OCI-LY1 (cell line): ENCODE measurements around the gene MRPS26.

Experiments used
- H2AFZ ChIP-seq: fragments of 200-600 bp; sonication (generic), shearing (Covaris generic); 2 replicates; pipeline ENCODE4 v1.6.0; 2014; ENCODE audit warnings: antibody characterized with exemption, mild to moderate bottlenecking, low read length
- H3F3A ChIP-seq: fragments of 200-600 bp; sonication (generic), shearing (Covaris generic); 2 replicates; pipeline ENCODE4 v1.6.0; 2014; ENCODE audit warnings: mild to moderate bottlenecking, antibody characterized with exemption, low read length, moderate library complexity; ENCODE audit not compliant: insufficient read depth
- H3K27ac ChIP-seq: fragments of 200-600 bp; sonication (generic); 2 replicates; pipeline ENCODE4 v1.5.1; 2014; ENCODE audit warnings: low read length, mixed run types, mild to moderate bottlenecking, low read depth; ENCODE audit not compliant: poor library complexity, severe bottlenecking
- H3K27me3 ChIP-seq: fragments of 200-600 bp; sonication (generic); 2 replicates; pipeline ENCODE4 v1.6.0; 2014; ENCODE audit warnings: antibody characterized with exemption, mild to moderate bottlenecking, low read length, moderate library complexity; ENCODE audit not compliant: insufficient read depth
- H3K36me3 ChIP-seq: fragments of 200-600 bp; sonication (generic); 2 replicates; pipeline ENCODE4 v1.6.1; 2014; ENCODE audit warnings: mild to moderate bottlenecking, antibody characterized with exemption, low read length, moderate library complexity, mixed read lengths; ENCODE audit not compliant: insufficient read depth
- H3K4me1 ChIP-seq: fragments of 200-600 bp; sonication (generic); 2 replicates; pipeline ENCODE4 v1.5.1; 2014; ENCODE audit warnings: mild to moderate bottlenecking, low read length, moderate library complexity; ENCODE audit not compliant: insufficient read depth, severe bottlenecking
- H3K4me2 ChIP-seq: fragments of 200-600 bp; sonication (generic), shearing (Covaris generic); 2 replicates; pipeline ENCODE4 v1.6.1; 2014; ENCODE audit warnings: low read length
- H3K4me3 ChIP-seq: fragments of 200-600 bp; sonication (generic); 2 replicates; pipeline ENCODE4 v1.5.1; 2014; ENCODE audit warnings: low read length, low read depth, mild to moderate bottlenecking, mixed read lengths; ENCODE audit not compliant: poor library complexity, severe bottlenecking
- H3K79me2 ChIP-seq: fragments of 200-600 bp; shearing (Covaris generic); 2 replicates; pipeline ENCODE4 v1.6.1; 2016; ENCODE audit warnings: mixed run types, low read length, mixed read lengths; ENCODE audit not compliant: insufficient read depth
- H3K9ac ChIP-seq: fragments of 200-600 bp; sonication (generic), shearing (Covaris generic); 2 replicates; pipeline ENCODE4 v1.6.1; 2014; ENCODE audit warnings: mild to moderate bottlenecking, low read length, mixed read lengths
- H3K9me2 ChIP-seq: fragments of 200-600 bp; sonication (generic), shearing (Covaris generic); 2 replicates; pipeline ENCODE4 v1.6.1; 2014; ENCODE audit warnings: low read depth, mild to moderate bottlenecking, low read length, mixed read lengths
- H3K9me3 ChIP-seq: fragments of 200-600 bp; shearing (Covaris generic); 2 replicates; pipeline ENCODE4 v1.6.1; 2014; ENCODE audit warnings: low read length, mixed read lengths
- H4K20me1 ChIP-seq: fragments of 200-600 bp; sonication (generic), shearing (Covaris generic); 2 replicates; pipeline ENCODE4 v1.6.0; 2016; ENCODE audit warnings: mild to moderate bottlenecking, low read length; ENCODE audit not compliant: insufficient read depth
- CTCF ChIP-seq: fragments of 200-600 bp; sonication (generic), shearing (Covaris generic); IDR thresholded peaks from 2 replicates; pipeline ENCODE4 v1.5.1; 2017; ENCODE audit warnings: mild to moderate bottlenecking, antibody characterized with exemption, low read length, moderate library complexity, mixed read lengths
- EZH2 ChIP-seq: fragments of 200-600 bp; sonication (generic), shearing (Covaris generic); IDR thresholded peaks from 2 replicates; pipeline ENCODE4 v1.8.0; 2017; ENCODE audit warnings: borderline replicate concordance, mixed run types, mild to moderate bottlenecking, antibody characterized with exemption, low read length, moderate library complexity, mixed read lengths

MRPS26 gene

DNA sequence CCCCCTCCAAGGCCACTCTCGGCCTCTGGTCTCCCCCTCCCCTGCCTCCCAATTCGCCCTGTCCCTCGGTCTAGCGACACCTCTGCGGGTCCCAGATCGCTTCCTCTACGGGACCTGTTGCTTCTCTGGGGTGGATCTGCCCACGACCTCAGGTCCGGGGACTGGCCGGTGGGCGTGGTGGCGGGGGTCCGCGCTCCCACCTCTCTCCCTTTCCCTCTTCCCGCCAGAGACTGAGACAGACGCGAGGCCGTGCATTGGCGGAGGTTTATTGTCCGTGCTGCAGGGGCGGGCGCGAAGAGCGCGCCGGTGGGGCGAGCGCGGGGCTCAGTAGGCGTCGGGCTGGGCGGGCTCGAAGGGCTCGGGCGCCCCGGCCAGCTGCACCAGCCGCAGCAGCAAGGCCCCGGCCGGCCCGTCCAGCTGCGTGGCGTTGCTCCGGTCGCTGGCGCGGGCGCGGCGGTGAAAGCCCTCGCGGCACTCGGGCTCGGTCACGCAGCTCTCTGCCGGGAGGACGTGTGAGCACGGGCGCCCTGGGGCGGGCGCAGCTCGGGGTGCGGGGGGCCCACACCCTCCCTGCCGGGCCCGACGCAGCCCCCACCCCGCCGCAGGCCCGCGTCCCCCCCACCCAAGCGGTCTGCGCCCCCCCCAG lies 36.6 kb downstream of the MRPS26 start:
- no peaks in the 10 kb centered on the region for H4K20me1 ChIP-seq
- no peaks in the 10 kb centered on the region for H3K4me1 ChIP-seq
- H3K4me2 ChIP-seq, result no peak overlapping the region
- H3K4me3 ChIP-seq, result no peak overlapping the region
- no peaks in the 10 kb centered on the region for H3K9me2 ChIP-seq
- no peak overlapping the region for H3K27ac ChIP-seq
- no peak overlapping the region for H3K9ac ChIP-seq
- TF ChIP-seq EZH2, result no peak
- TF ChIP-seq CTCF, result no peak
- H3K36me3 ChIP-seq, result no peaks in the 10 kb centered on the region
- no peak overlapping the region for H2AFZ ChIP-seq
- H3K79me2 ChIP-seq, result no peaks in the 10 kb centered on the region
- H3K27me3 ChIP-seq, result no peaks in the 10 kb centered on the region; the same call in 1 of the 2 replicates
- no peaks in the 10 kb centered on the region for H3F3A ChIP-seq
- no peaks in the 10 kb centered on the region for H3K9me3 ChIP-seq

GRCh38 chr20:3082955-3083952 lies 37.4 kb downstream of the MRPS26 start:
- H3K4me3 ChIP-seq, result no peak overlapping the region
- no peaks in the 10 kb centered on the region for H3F3A ChIP-seq
- TF ChIP-seq EZH2 (no peak), CTCF (no peak)
- H3K9me2 ChIP-seq, result no peaks in the 10 kb centered on the region
- H3K4me1 ChIP-seq, result no peaks in the 10 kb centered on the region
- H2AFZ ChIP-seq, result no peak overlapping the region
- no peaks in the 10 kb centered on the region for H4K20me1 ChIP-seq
- H3K27ac ChIP-seq, result no peak overlapping the region
- H3K27me3 ChIP-seq, result no peaks in the 10 kb centered on the region
- H3K4me2 ChIP-seq, result no peak overlapping the region
- no peak overlapping the region for H3K9ac ChIP-seq
- no peaks in the 10 kb centered on the region for H3K79me2 ChIP-seq
- H3K36me3 ChIP-seq, result no peaks in the 10 kb centered on the region
- no peaks in the 10 kb centered on the region for H3K9me3 ChIP-seq

- Histone ChIP-seq H3K9me3 (no peaks in the 10 kb centered on the region), H3K27ac (no peak within 1 kb of the TSS), H4K20me1 (no peaks in the 10 kb centered on the region), H3K4me3 (no peak within 1 kb of the TSS), H3K9ac (no peak within 1 kb of the TSS), H3K36me3 (no peaks in the 10 kb centered on the region), H3K9me2 (no peaks in the 10 kb centered on the region), H3F3A (no peaks in the 10 kb centered on the region), H3K27me3 (no peaks in the 10 kb centered on the region), H3K4me1 (no peaks in the 10 kb centered on the region), H3K4me2 (no peak within 1 kb of the TSS), H2AFZ (no peak within 1 kb of the TSS), H3K79me2 (no peaks in the 10 kb centered on the region)
- TF ChIP-seq EZH2, result no peak
- no peak for TF ChIP-seq CTCF
Measured at GRCh38 chr20:3084283-3084985, 38.6 kb downstream of the MRPS26 start, which contains the start of gene AVP. AVP (minus strand) TSS chr20:3084724; CDS start chr20:3084674, 50 bp downstream.
